Measurements from ENCODE around the gene ELAPOR1. TPM values are rescaled to one million over a fixed set of nuclear protein-coding genes. Genes with fewer than 3 reads are reported as not detected.

The ELAPOR1 gene
- total and polyA plus RNA-seq, 8 donors, result 46.9 to 186 (median 143) TPM

DNA sequence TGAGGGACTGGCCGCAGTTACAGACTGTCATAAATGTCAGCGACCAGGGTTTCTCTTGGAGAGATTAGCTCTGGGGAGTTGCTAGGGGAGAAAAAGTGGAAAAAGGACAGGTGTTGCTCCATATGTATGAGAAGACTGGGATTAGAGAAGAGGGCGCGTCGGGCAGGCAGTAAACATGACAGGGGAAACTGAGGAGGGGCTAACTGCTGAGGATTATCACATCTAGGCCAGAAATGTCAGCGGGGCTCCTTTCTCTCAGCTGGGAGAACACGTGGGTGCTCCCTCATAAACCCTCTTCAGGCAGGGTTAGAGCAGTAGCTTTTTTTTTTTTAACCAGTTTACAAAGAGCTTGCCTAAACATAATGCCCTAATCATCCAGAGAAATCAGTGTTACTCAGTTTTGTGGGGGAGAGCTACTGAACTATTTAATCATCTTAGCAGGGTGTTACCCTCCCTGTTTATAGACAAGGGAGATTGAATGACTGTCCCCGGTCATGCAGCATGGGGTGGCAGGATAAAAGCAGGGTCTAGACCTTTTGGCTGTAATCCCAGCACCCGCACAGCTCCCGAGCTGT is 35.2 kb downstream of the ELAPOR1 start:
- peaks cover 50 to 63% (median 54%) of the 10 kb centered on the region in 3 donors for H3K4me1 ChIP-seq
- FAIRE-seq, result no peak
- intact Hi-C loops (cut with DNase I), result no loop called here
- TF ChIP-seq, protein P1, sequence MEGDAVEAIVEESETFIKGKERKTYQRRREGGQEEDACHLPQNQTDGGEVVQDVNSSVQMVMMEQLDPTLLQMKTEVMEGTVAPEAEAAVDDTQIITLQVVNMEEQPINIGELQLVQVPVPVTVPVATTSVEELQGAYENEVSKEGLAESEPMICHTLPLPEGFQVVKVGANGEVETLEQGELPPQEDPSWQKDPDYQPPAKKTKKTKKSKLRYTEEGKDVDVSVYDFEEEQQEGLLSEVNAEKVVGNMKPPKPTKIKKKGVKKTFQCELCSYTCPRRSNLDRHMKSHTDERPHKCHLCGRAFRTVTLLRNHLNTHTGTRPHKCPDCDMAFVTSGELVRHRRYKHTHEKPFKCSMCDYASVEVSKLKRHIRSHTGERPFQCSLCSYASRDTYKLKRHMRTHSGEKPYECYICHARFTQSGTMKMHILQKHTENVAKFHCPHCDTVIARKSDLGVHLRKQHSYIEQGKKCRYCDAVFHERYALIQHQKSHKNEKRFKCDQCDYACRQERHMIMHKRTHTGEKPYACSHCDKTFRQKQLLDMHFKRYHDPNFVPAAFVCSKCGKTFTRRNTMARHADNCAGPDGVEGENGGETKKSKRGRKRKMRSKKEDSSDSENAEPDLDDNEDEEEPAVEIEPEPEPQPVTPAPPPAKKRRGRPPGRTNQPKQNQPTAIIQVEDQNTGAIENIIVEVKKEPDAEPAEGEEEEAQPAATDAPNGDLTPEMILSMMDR (IDR thresholded peaks at IDR 0.05), result no peak
- H3K4me3 ChIP-seq, result no peak overlapping the region
- 26 to 30% methylated on average over 10 of the region's 10 CpGs for WGBS, 2 donors
- H3K36me3 ChIP-seq, result no peaks in the 10 kb centered on the region
- H3K27me3 ChIP-seq, result no peaks in the 10 kb centered on the region
- DNase-seq, result no peak
- peak overlapping the region; percentile 27 to 91 (median 83) for H3K27ac ChIP-seq
- H3K9me3 ChIP-seq, result no peaks in the 10 kb centered on the region
- ATAC-seq, result peak in 1 of 4 donors; percentile 2

DNA sequence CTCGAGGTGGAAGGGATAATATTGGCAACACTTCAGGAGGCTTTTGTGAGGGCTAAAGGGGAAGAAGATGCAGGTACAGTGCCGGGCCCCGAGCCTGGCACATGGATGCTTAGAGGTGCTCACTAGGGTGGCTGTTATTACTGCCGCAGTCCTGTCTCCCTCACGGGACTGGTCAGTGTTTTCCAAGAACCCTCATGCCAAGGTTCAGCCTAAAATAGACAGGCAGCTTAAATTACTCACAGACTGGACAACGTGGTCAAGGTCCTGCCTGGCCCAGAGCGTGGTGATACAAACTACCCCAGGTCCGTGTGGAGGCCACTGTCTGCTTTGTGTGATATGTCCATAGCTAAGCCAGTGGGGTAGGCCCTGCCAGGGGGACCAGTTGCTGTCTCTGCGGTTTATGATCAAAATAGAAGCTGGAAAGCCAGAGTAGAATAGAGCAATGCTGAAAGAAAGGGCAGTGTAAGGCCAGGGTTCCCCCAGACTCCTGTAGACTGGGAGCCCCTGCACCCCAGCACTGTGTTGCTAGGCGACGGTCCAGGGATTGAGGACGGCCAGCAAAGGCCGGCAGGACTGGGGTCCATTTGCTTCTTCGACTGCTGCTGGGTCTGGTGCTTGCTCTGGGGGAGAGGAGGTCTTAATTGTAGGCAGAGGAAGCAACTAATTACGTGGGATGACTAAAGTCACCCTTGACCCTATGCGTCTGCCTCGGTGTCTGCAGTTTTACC is 36.1 kb downstream of the ELAPOR1 start:
- H3K9me3 ChIP-seq, result no peaks in the 10 kb centered on the region
- TF ChIP-seq, protein P1 (IDR thresholded peaks at IDR 0.05), result no peak
- no peaks in the 10 kb centered on the region for H3K36me3 ChIP-seq
- no peak overlapping the region for H3K4me3 ChIP-seq
- H3K4me1 ChIP-seq, result peaks cover 50 to 63% (median 61%) of the 10 kb centered on the region in 3 donors
- ATAC-seq (peak in 3 of 4 donors; percentile 14 to 37 (median 34)), DNase-seq (peak in 1 of 6 donors; percentile 47), FAIRE-seq (no peak)
- no peaks in the 10 kb centered on the region for H3K27me3 ChIP-seq
- 21 to 25% methylated on average over 17 of the region's 17 CpGs for WGBS, 2 donors
- intact Hi-C loops (cut with DNase I), result no loop called here
- peak overlapping the region; percentile 27 to 91 (median 83) for H3K27ac ChIP-seq

DNA sequence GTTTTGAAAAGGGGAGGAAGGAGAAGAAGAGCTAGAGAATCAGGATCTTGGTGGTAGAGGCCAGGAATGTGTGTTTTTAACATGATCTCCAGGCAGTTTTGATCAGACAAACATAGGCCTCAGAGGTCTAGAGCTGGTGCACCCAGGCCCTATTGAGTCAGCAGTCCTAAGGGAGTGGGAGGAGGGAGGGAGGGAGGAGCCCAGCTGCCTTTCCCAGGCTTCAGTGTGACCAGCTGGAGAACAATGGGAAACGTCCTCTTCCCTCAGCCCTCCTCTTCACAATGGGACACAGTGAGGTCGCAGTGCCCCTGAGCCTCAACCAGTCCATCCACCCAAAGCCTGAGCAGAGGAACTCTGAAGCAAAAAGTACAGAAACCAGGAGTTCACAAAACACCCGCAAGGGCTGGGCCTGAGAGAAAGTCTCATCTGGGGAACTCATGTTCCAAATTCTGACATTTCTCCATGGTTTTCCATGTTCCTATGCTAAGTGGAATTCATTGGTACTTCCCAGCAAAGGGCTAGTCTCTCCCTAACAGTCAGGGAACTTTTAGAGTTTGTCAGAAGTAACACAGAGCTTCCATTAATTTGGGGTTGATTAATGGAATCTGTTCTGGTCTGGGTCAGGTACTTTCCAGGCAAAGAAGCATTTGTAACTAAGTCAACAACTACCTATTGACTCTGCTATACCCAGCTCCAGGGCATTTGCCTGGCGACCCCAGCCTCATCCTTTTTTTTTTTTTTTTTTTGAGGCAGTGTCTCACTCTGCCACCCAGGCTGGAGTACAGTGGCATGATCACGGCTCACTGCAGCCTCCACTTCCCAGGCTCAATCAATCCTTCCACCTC is 37.5 kb downstream of the ELAPOR1 start:
- peak overlapping the region; percentile 23 to 91 (median 83) for H3K27ac ChIP-seq
- DNase-seq (peak; percentile 61 to 76 (median 67)), FAIRE-seq (no peak), ATAC-seq (peak; percentile 81 to 87 (median 82))
- H3K9me3 ChIP-seq, result no peaks in the 10 kb centered on the region
- intact Hi-C loops (cut with DNase I), result no loop called here
- H3K4me1 ChIP-seq, result peaks cover 53 to 70% (median 69%) of the 10 kb centered on the region in 3 donors
- TF ChIP-seq, protein P1 (IDR thresholded peaks at IDR 0.05), result no peak
- no peak overlapping the region for H3K4me3 ChIP-seq
- H3K36me3 ChIP-seq, result no peaks in the 10 kb centered on the region
- H3K27me3 ChIP-seq, result no peaks in the 10 kb centered on the region
- WGBS, 2 donors, result 13 to 21% methylated on average over 5 of the region's 5 CpGs

DNA sequence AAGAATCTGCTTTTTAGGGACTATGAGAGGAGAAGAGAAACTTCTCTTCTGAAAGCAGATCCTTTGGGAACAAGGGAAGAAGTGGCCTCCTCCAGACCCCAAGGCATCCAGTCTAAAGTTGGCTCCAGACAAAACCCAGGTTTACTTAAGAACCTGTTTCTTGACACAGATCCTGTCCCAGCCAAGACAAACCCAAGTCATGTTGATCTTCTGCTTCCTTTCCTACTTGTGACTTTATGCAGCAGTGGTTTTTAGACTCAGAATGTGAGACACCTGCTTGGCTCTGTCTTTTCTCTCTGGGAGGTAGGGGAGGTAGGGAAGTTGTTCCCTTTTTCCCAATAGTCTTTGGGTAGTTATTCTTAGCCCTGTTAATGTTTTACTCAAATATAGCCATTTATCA is 38.3 kb downstream of the ELAPOR1 start:
- no peaks in the 10 kb centered on the region for H3K27me3 ChIP-seq
- ATAC-seq, result peak; percentile 60 to 71 (median 62)
- FAIRE-seq, result no peak
- no peaks in the 10 kb centered on the region for H3K36me3 ChIP-seq
- peak in 3 of 6 donors; percentile 37 to 65 (median 60) for DNase-seq
- TF ChIP-seq, protein P1 (IDR thresholded peaks at IDR 0.05), result no peak
- H3K27ac ChIP-seq, result peak overlapping the region; percentile 23 to 91 (median 83)
- peaks cover 59 to 75% (median 74%) of the 10 kb centered on the region in 3 donors for H3K4me1 ChIP-seq
- no peak overlapping the region for H3K4me3 ChIP-seq
- intact Hi-C loops (cut with DNase I), result no loop called here
- no peaks in the 10 kb centered on the region for H3K9me3 ChIP-seq

Data from pancreas (tissue), 10 donors.